Measurements from ENCODE around the gene CACNA1S.
A peak's percentile ranks its signal among the peaks of the same experiment; 100 is the strongest.

CACNA1S gene

DNA sequence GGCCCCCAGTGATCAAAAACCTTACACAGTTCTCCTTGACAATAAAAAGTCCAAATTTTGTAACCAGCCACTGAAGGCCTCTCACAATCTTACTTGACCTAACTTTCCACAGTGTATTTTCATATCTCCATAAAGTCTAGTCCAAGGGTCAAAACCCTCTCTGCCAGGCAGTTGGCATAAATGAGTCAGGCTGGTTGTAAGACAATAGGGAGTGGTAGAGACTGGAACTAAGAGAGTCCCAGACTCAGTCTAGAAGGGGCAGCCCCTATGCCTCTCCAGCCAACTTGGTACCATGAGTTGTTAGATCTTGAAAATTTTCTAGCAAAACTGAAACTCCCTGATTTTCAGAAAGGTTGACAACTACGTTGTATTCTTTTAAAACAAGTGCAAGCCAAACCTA, 109.7 kb downstream of the CACNA1S start:
- Histone ChIP-seq H3K27me3 (no peaks in the 10 kb centered on the region), H3K27ac (no peak overlapping the region), H3K4me1 (peaks cover 5% of the 10 kb centered on the region; the same call in 1 of the 2 replicates), H4K20me1 (peaks cover 56% of the 10 kb centered on the region), H3K4me3 (no peak overlapping the region), H3K9ac (no peak overlapping the region), H3K36me3 (peaks cover 94% of the 10 kb centered on the region), H3K9me3 (no peaks in the 10 kb centered on the region), H3K4me2 (no peak overlapping the region)
- no peak for TF ChIP-seq Cebpa-rat (IDR thresholded peaks at IDR 0.05)

DNA sequence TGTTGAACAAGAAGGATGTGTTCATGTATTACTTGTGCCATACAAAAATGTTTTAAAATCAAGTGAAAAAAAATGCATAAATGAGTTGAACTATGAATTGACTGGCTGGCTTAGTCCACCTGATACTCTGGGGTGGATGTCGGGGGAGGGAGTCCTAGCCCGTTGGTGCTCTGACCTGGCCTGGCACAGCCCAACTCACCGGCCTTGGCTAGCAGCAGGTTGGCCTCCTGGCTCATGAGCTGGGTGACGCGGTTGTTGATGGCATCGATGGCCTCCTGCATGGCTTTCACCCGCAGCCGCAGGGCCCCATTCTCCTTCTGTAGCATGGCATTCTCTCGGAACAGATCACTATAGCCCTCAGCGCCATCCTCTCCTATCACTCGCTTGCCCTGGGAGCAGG, 110.3 kb downstream of the CACNA1S start:
- Histone ChIP-seq H3K4me1 (peaks cover 6% of the 10 kb centered on the region; the same call in 1 of the 2 replicates), H3K27me3 (no peaks in the 10 kb centered on the region), H3K36me3 (peaks cover 96% of the 10 kb centered on the region), H3K27ac (no peak overlapping the region), H4K20me1 (peaks cover 51% of the 10 kb centered on the region), H3K9ac (no peak overlapping the region), H3K9me3 (no peaks in the 10 kb centered on the region), H3K4me3 (no peak overlapping the region), H3K4me2 (no peak overlapping the region)
- TF ChIP-seq Cebpa-rat (IDR thresholded peaks at IDR 0.05): no peak

GRCh38 chr1:201000391-201000790, 111.8 kb downstream of the CACNA1S start:
- Histone ChIP-seq H3K9me3 (no peaks in the 10 kb centered on the region), H3K36me3 (peaks cover 98% of the 10 kb centered on the region), H3K4me1 (peaks cover 6% of the 10 kb centered on the region; the same call in 1 of the 2 replicates), H3K4me2 (no peak overlapping the region), H3K9ac (no peak overlapping the region), H3K27ac (no peak overlapping the region), H3K4me3 (no peak overlapping the region), H3K27me3 (no peaks in the 10 kb centered on the region), H4K20me1 (peaks cover 48% of the 10 kb centered on the region; the same call in 1 of the 2 replicates)
- no peak for TF ChIP-seq Cebpa-rat (IDR thresholded peaks at IDR 0.05)

DNA sequence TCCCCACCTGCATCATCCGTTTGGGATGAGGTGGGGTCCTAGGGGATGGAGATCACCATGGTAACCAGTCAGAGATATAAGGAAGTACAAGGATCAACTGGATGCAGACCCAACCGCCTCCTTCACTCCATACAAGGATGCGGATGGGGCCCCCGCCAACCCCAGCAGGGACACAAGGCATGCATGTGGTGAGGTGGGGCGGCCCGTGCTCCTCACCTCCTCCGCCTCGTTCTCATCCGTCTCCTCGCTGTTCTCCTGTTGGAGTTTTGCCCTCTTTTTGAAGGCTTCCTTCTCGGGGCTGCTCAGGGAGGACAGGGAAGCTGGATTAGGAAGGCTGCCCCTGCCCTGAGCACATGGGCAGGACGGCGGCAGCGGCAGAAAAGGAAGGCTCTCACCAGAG, 112.6 kb downstream of the CACNA1S start:
- no peak overlapping the region for H3K4me2 ChIP-seq
- peaks cover 6% of the 10 kb centered on the region; the same call in 1 of the 2 replicates for H3K4me1 ChIP-seq
- no peaks in the 10 kb centered on the region for H3K27me3 ChIP-seq
- TF ChIP-seq Cebpa-rat (IDR thresholded peaks at IDR 0.05): no peak
- no peak overlapping the region for H3K27ac ChIP-seq
- no peaks in the 10 kb centered on the region for H3K9me3 ChIP-seq
- no peak overlapping the region for H3K9ac ChIP-seq
- peaks cover 47% of the 10 kb centered on the region; the same call in 1 of the 2 replicates for H4K20me1 ChIP-seq
- no peak overlapping the region for H3K4me3 ChIP-seq
- peaks cover 98% of the 10 kb centered on the region for H3K36me3 ChIP-seq

GRCh38 chr1:200998323-200998722, 113.9 kb downstream of the CACNA1S start:
- H3K36me3 ChIP-seq: peaks cover 97% of the 10 kb centered on the region
- no peak overlapping the region for H3K27ac ChIP-seq
- no peaks in the 10 kb centered on the region for H3K9me3 ChIP-seq
- peaks cover 42% of the 10 kb centered on the region; the same call in 1 of the 2 replicates for H4K20me1 ChIP-seq
- H3K9ac ChIP-seq: no peak overlapping the region
- peaks cover 6% of the 10 kb centered on the region; the same call in 1 of the 2 replicates for H3K4me1 ChIP-seq
- H3K4me2 ChIP-seq: no peak overlapping the region
- TF ChIP-seq Cebpa-rat (IDR thresholded peaks at IDR 0.05): no peak
- no peak overlapping the region for H3K4me3 ChIP-seq
- no peaks in the 10 kb centered on the region for H3K27me3 ChIP-seq

GRCh38 chr1:200992382-200993048, 119.7 kb downstream of the CACNA1S start:
- H3K9me3 ChIP-seq: no peaks in the 10 kb centered on the region
- H3K27me3 ChIP-seq: no peaks in the 10 kb centered on the region
- H3K4me1 ChIP-seq: peaks cover 25% of the 10 kb centered on the region
- TF ChIP-seq Cebpa-rat (IDR thresholded peaks at IDR 0.05): no peak
- no peak overlapping the region for H3K27ac ChIP-seq
- H3K4me2 ChIP-seq: no peak overlapping the region
- H4K20me1 ChIP-seq: peaks cover 58% of the 10 kb centered on the region
- peaks cover 96% of the 10 kb centered on the region for H3K36me3 ChIP-seq
- no peak overlapping the region for H3K4me3 ChIP-seq
- H3K9ac ChIP-seq: no peak overlapping the region

DNA sequence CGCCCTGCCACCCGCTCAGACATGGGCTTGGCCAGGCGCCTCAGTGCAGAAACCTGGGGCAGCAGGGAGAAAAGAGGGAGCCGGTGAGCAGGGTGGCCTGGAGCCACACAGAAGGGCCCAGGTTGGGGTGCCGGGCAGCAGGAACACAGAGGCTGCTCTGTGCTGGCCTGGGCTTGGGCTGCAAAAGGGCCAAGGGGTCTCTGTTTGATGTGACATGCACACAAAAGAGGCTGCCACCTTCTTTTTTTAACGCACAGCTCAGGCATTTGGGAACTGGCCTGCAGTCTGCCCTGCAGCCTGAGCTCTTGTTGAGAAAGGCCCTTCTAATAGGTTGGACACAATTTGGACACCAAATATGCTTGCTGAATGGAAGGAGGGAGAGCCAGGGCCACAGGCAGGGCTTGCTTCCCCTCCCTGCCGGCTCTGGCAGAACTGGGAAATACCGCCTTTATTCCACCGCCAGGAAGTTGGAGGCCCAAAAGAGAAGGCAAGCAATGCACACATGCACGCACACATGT, 121.1 kb downstream of the CACNA1S start:
- Histone ChIP-seq H3K4me1 (peaks cover 24% of the 10 kb centered on the region), H3K4me2 (no peak overlapping the region), H3K36me3 (peaks cover 97% of the 10 kb centered on the region), H3K9me3 (no peaks in the 10 kb centered on the region), H3K27me3 (no peaks in the 10 kb centered on the region), H3K4me3 (no peak overlapping the region), H3K9ac (no peak overlapping the region), H3K27ac (no peak overlapping the region), H4K20me1 (peaks cover 51% of the 10 kb centered on the region)
- TF ChIP-seq Cebpa-rat (IDR thresholded peaks at IDR 0.05): no peak

DNA sequence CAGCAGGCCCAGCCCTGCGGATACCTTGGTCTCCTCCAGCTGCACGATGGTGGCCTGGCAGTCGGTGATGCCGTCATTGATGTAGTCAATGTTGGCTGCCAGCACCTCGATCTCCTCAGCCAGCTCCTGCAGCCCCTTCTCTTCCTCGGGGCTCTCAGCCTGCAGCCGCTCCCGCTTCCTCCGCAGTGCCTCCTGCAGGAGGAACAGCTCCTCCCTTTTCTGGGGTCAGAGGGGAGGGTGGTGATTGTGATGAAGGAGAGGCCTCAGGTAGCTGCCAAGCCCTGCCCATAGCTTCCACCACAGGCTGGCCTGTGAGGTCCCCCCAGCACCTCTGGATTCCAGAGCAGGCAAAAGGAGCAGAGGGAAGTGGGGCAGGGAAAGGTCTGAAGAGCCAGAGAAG, 122.1 kb downstream of the CACNA1S start:
- H3K27ac ChIP-seq: peak overlapping the region; percentile 36; the same call in 1 of the 2 replicates
- no peak overlapping the region for H3K4me3 ChIP-seq
- no peaks in the 10 kb centered on the region for H3K9me3 ChIP-seq
- H3K36me3 ChIP-seq: peaks cover 95% of the 10 kb centered on the region
- no peak overlapping the region for H3K9ac ChIP-seq
- H4K20me1 ChIP-seq: peaks cover 47% of the 10 kb centered on the region
- H3K4me1 ChIP-seq: peaks cover 24% of the 10 kb centered on the region
- H3K27me3 ChIP-seq: no peaks in the 10 kb centered on the region
- H3K4me2 ChIP-seq: peak overlapping the region; percentile 55
- TF ChIP-seq Cebpa-rat (IDR thresholded peaks at IDR 0.05): no peak

Measured in BLaER1 (cell line).